HUES48 (cell line): ENCODE measurements around the gene CRIP1.
A peak's percentile ranks its signal among the peaks of the same experiment; 100 is the strongest.

ENCODE experiments used
- H3K27ac ChIP-seq: one replicate; pipeline ENCODE4 v1.7.0; 2013; ENCODE audit warnings: low read depth, low read length, inconsistent platforms
- H3K27me3 ChIP-seq: 2 replicates; pipeline ENCODE4 v1.6.1; 2013; ENCODE audit warnings: mild to moderate bottlenecking, low read length; ENCODE audit not compliant: control insufficient read depth, insufficient read depth
- H3K36me3 ChIP-seq: 2 replicates; pipeline ENCODE4 v1.6.1; 2013; ENCODE audit warnings: low read length; ENCODE audit not compliant: control insufficient read depth, insufficient read depth
- H3K4me1 ChIP-seq: 2 replicates; pipeline ENCODE4 v1.6.1; 2013; ENCODE audit warnings: mild to moderate bottlenecking, low read length; ENCODE audit not compliant: control insufficient read depth, insufficient read depth
- H3K4me3 ChIP-seq: 2 replicates; pipeline ENCODE4 v1.5.1; 2013; ENCODE audit warnings: mild to moderate bottlenecking, low read depth, low read length
- H3K9ac ChIP-seq: 2 replicates; pipeline ENCODE4 v1.6.1; 2013; ENCODE audit warnings: mild to moderate bottlenecking, low read depth, low read length, moderate library complexity
- H3K9me3 ChIP-seq: 2 replicates; pipeline ENCODE4 v1.6.1; 2013; ENCODE audit warnings: low read length; ENCODE audit not compliant: control insufficient read depth, insufficient read depth

CRIP1 gene

GRCh38 chr14:105479431-105480158 is 7.1 kb upstream of the CRIP1 start:
- no peak overlapping the region for H3K9ac ChIP-seq
- no peaks in the 10 kb centered on the region for H3K9me3 ChIP-seq
- H3K4me1 ChIP-seq, result peaks cover 23% of the 10 kb centered on the region
- peaks cover 86% of the 10 kb centered on the region for H3K27me3 ChIP-seq
- no peaks in the 10 kb centered on the region for H3K36me3 ChIP-seq
- H3K4me3 ChIP-seq, result no peak overlapping the region; the same call in 1 of the 2 replicates
- no peak overlapping the region for H3K27ac ChIP-seq

GRCh38 chr14:105480199-105480746 is 6.4 kb upstream of the CRIP1 start:
- H3K4me3 ChIP-seq, result no peak overlapping the region
- peaks cover 22% of the 10 kb centered on the region for H3K4me1 ChIP-seq
- no peak overlapping the region for H3K9ac ChIP-seq
- no peak overlapping the region for H3K27ac ChIP-seq
- no peaks in the 10 kb centered on the region for H3K9me3 ChIP-seq
- H3K36me3 ChIP-seq, result no peaks in the 10 kb centered on the region
- peaks cover 87% of the 10 kb centered on the region for H3K27me3 ChIP-seq

GRCh38 chr14:105480807-105481801 is 5.6 kb upstream of the CRIP1 start:
- H3K4me3 ChIP-seq, result 0 out of 2 replicates have a peak overlapping the region, but pooled peaks have one; percentile 33
- no peaks in the 10 kb centered on the region for H3K9me3 ChIP-seq
- H3K36me3 ChIP-seq, result no peaks in the 10 kb centered on the region
- H3K9ac ChIP-seq, result peak overlapping the region; percentile 27; the same call in 1 of the 2 replicates
- peaks cover 15% of the 10 kb centered on the region for H3K4me1 ChIP-seq
- peaks cover 87% of the 10 kb centered on the region for H3K27me3 ChIP-seq
- peak overlapping the region; percentile 21 for H3K27ac ChIP-seq

DNA sequence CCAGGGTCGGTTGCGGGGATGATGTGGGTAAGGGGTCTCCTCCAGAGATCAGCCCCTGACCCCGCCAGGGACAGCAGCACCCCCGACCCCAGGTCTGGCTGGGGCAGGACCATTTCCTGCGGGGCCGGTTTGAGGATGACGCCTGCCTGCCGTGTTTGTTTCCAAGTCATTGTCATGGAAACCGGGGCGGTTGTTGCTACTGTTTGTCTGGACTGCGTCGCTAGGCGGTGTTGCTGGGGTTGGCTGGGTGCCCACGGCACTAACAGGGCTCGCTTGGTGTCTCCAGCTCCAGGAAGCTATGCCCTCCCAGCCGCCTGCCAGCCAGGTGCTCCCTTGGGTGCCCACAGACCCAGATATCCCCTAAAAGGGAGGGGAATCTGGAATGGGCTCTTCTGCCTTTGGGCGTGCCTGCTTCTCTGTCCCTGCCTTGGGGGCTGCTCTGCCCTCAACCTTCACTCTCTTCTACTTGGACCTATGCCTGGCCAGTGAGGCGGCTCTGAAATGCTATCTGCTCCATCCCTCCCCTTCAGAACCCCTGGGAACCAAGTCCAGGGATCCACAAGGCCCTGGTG is 4.7 kb upstream of the CRIP1 start:
- H3K9ac ChIP-seq, result peak overlapping the region; percentile 34; the same call in 1 of the 2 replicates
- H3K4me3 ChIP-seq, result no peak overlapping the region
- H3K4me1 ChIP-seq, result peaks cover 15% of the 10 kb centered on the region
- H3K9me3 ChIP-seq, result no peaks in the 10 kb centered on the region
- H3K36me3 ChIP-seq, result no peaks in the 10 kb centered on the region
- peaks cover 87% of the 10 kb centered on the region for H3K27me3 ChIP-seq
- H3K27ac ChIP-seq, result no peak overlapping the region

DNA sequence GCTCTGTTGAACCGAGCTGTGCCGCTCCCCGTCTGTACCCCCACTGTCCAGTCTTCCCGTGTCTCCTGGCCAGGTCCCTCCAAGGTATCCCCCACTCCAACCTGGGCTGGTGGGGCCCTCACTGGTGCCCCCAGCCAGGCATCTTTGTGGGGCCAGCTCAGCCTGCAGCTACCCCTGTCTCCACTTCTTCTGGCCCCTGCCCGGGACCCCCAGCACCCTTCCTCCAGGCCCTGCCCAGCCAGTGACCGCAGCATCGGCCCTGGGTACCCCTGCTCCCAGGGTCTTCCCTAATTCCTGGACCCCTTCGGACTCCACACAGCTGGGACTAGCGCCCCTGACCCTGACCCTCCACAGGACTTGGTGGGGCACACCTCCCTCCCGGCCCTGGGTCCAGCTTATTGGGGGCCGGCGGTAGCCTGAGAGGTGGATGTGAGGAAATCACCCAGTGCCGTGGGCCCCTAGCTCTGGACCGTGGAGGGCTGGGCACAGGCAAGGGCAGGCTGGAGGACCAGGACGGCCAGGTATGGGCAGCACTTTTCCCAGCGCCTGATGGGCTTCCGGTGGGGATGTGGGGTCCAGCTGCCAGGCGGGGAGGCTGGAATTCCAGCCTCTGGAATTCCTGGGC is 4.1 kb upstream of the CRIP1 start:
- Histone ChIP-seq H3K27ac (no peak overlapping the region), H3K36me3 (no peaks in the 10 kb centered on the region), H3K4me1 (peaks cover 15% of the 10 kb centered on the region), H3K9ac (no peak overlapping the region), H3K27me3 (peaks cover 87% of the 10 kb centered on the region), H3K9me3 (no peaks in the 10 kb centered on the region), H3K4me3 (no peak overlapping the region)

DNA sequence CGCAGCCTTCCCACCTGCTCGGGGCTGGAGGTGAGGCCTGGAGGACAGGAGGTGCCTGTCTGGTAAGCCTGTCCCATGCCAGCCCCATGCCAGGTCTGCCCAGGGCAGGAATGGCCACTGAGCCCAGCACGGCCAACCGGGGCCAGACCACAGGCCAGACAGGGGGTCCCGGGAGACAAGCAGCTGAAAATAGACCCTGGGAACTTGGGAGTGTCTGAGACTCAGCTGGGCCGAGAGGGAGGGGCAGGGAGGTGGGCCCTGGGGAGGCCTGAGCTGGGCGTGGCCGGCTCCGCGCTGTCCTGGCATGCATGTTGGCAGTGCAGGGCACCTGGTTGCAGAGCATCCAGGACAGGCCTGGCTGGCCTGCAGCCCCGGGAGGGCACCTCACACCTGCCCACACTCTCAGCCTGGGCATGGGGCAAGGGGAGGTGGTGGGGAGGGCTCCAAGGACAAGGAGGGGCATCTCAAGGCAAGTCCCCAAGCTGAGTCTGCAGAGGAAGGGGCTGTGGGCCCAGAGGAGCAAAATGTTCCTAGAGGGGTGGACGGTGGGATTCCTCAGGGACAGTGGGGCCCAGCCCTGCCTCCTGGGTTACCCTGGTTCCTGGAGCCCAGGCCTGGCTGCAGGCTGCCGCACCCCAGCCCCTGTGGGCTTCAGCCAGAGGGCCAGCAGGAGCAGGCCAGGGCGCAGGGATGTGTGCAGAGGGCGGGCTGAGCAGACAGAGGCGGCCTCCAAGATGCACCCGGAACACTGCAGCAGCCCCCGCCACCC is 3.2 kb upstream of the CRIP1 start:
- Histone ChIP-seq H3K9me3 (no peaks in the 10 kb centered on the region), H3K9ac (no peak overlapping the region), H3K27me3 (peaks cover 87% of the 10 kb centered on the region), H3K36me3 (no peaks in the 10 kb centered on the region), H3K4me3 (no peak overlapping the region), H3K27ac (no peak overlapping the region), H3K4me1 (peaks cover 15% of the 10 kb centered on the region)

- Histone ChIP-seq H3K27ac (no peak overlapping the region), H3K4me1 (peaks cover 15% of the 10 kb centered on the region), H3K9me3 (no peaks in the 10 kb centered on the region), H3K36me3 (no peaks in the 10 kb centered on the region), H3K4me3 (no peak overlapping the region), H3K9ac (no peak overlapping the region), H3K27me3 (peaks cover 88% of the 10 kb centered on the region)
These were observed 2.4 kb upstream of the CRIP1 start for GRCh38 chr14:105484069-105484996.

- Histone ChIP-seq H3K27ac (no peak overlapping the region), H3K9ac (no peak overlapping the region), H3K27me3 (peaks cover 87% of the 10 kb centered on the region), H3K9me3 (no peaks in the 10 kb centered on the region), H3K36me3 (no peaks in the 10 kb centered on the region), H3K4me3 (no peak overlapping the region), H3K4me1 (peaks cover 10% of the 10 kb centered on the region)
These were observed 1.7 kb upstream of the CRIP1 start for GRCh38 chr14:105484997-105485393.

DNA sequence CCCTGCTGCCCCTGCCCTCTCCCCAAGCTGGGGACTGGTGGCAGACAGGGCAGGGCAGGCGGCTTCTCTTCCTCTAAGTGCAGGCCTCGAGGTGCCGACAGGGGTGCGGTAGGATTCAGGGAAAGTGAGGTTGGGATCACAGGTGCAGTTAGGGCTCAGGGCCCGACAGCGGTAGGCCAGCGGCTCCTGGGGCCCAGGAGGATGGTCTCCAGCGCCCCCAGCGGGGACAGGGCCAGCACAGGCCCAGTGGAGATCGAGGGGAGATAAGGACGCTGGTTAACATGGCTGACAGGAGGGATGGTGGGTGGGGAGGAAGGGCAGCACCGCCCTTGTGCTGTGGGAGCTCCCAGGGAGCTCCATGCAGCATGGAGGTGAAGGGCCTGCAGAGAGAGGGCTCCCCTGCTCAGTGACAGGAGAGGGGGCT is 935 bp upstream of the CRIP1 start:
- H3K27me3 ChIP-seq, result peaks cover 82% of the 10 kb centered on the region
- H3K36me3 ChIP-seq, result no peaks in the 10 kb centered on the region
- no peak overlapping the region for H3K4me3 ChIP-seq
- no peak overlapping the region for H3K9ac ChIP-seq
- H3K4me1 ChIP-seq, result peaks cover 10% of the 10 kb centered on the region
- no peaks in the 10 kb centered on the region for H3K9me3 ChIP-seq
- H3K27ac ChIP-seq, result no peak overlapping the region
